HepG2 (cell line): ENCODE data around the gene AHCTF1. TPM values are rescaled to one million over a fixed set of nuclear protein-coding genes. Genes with fewer than 3 reads are reported as not detected.

Experiments
- ATAC-seq: fragments of 200-7000 bp; cut with Tn5 transposase; 3 replicates; pipeline ENCODE4 v1.9.1; 2020; ENCODE audit warnings: mild to moderate bottlenecking, moderate library complexity
- BruUV-seq: library from RNA; stranded (reverse); fragments of 400-500 nt; replicated peaks from 2 replicates; lab custom pipeline; 2021; lab: Mats Ljungman, UMichigan
- CTCF ChIA-PET: fragments of 300-600 bp; formaldehyde crosslinking; extraction: SDS; loops from one replicate; lab custom pipeline; 2021; ENCODE audit warnings: low total read pairs, inconsistent platforms, low intra/inter-chr PET ratio; lab: Yijun Ruan, JAX
- POLR2A ChIA-PET: fragments of 350-600 bp; sonication (Branson Sonifier 250); formaldehyde crosslinking; loops from one replicate; lab custom pipeline; 2020; ENCODE audit warnings: antibody characterized with exemption, inconsistent platforms; lab: Yijun Ruan, JAX
- DNase-seq: peaks from one replicate; pipeline ENCODE4 v3.0.0-alpha.2; 2015; ENCODE audit warnings: low spot score
- FAIRE-seq: peaks from 3 replicates; lab custom pipeline; 2011; peaks lifted over from hg19 to GRCh38; lab: Jason Lieb, UNC
- H2AFZ ChIP-seq: one replicate; pipeline ENCODE4 v1.6.1; 2011; ENCODE audit warnings: low read length, inconsistent platforms
- H3K27ac ChIP-seq: fragments of 300-600 bp; 3 replicates; pipeline ENCODE4 v1.8.0; 2011; ENCODE audit warnings: mixed run types, mild to moderate bottlenecking, mixed read lengths, low read length, inconsistent platforms; ENCODE audit not compliant: insufficient read depth; ENCODE audit errors: extremely low read length
- H3K27me3 ChIP-seq, 2 experiments: fragments of 200-600 bp in 1 of 2; 2 replicates in 1 of 2; 3 replicates in 1 of 2; pipeline versions ENCODE4 v1.6.0 to v1.8.0; 2011; ENCODE audit warnings: low read length in 2 of 2, mild to moderate bottlenecking in 2 of 2, moderate library complexity in 2 of 2, inconsistent platforms in 1 of 2; ENCODE audit not compliant: insufficient read depth in 2 of 2, control insufficient read depth in 1 of 2
- H3K36me3 ChIP-seq, 2 experiments: fragments of 200-600 bp in 1 of 2; replicated peaks in 1 of 2; 2 replicates in 1 of 2; 3 replicates in 1 of 2; pipeline versions ENCODE4 v1.5.1 to v1.8.0; 2011; ENCODE audit warnings: low read length in 2 of 2, inconsistent platforms in 1 of 2; ENCODE audit not compliant: insufficient read depth in 2 of 2, control insufficient read depth in 1 of 2
- H3K4me1 ChIP-seq: 2 replicates; pipeline ENCODE4 v1.5.1; 2012; ENCODE audit warnings: low read length, inconsistent platforms; ENCODE audit not compliant: insufficient read depth
- H3K4me2 ChIP-seq: 2 replicates; pipeline ENCODE4 v1.6.0; 2011; ENCODE audit warnings: low read depth, low read length, inconsistent platforms
- H3K4me3 ChIP-seq, 3 experiments: fragments of 200-600 bp in 1 of 3; sonication (generic), shearing (Covaris generic) in 1 of 3; replicated peaks in 1 of 3; 2 replicates each; pipeline ENCODE4 v1.5.1; 2011 to 2016; ENCODE audit warnings: low read length in 3 of 3, inconsistent platforms in 2 of 3, low read depth in 2 of 3, mild to moderate bottlenecking in 2 of 3, control low read depth in 1 of 3, mixed read lengths in 1 of 3; ENCODE audit not compliant: insufficient read depth in 1 of 3
- H3K79me2 ChIP-seq: one replicate; pipeline ENCODE4 v1.6.1; 2011; ENCODE audit warnings: low read length, inconsistent platforms; ENCODE audit not compliant: insufficient read depth
- H3K9ac ChIP-seq: 2 replicates; pipeline ENCODE4 v1.6.0; 2011; ENCODE audit warnings: mild to moderate bottlenecking, low read depth, low read length, inconsistent platforms; ENCODE audit not compliant: insufficient read depth
- H3K9me3 ChIP-seq: 2 replicates; pipeline ENCODE4 v1.5.1; 2012; ENCODE audit warnings: mild to moderate bottlenecking, low read length
- H4K20me1 ChIP-seq: 2 replicates; pipeline ENCODE4 v1.6.0; 2011; ENCODE audit warnings: inconsistent platforms, mild to moderate bottlenecking, low read length, moderate library complexity; ENCODE audit not compliant: insufficient read depth
- E2F5 ChIP-seq: sonication (generic); formaldehyde crosslinking; conservative IDR thresholded peaks from 2 replicates; pipeline ENCODE4 v1.4.0; 2020; ENCODE audit warnings: missing genetic modification reagents
- ZNF687 ChIP-seq: sonication (generic); formaldehyde crosslinking; IDR thresholded peaks from 2 replicates; pipeline ENCODE4 v1.5.1; 2020; ENCODE audit warnings: mild to moderate bottlenecking, missing genetic modification reagents, moderate library complexity
- WGBS: methylation state at CpG from one replicate; pipeline ENCODE4 v1.1.6; 2017; ENCODE audit warnings: low lambda C conversion rate; 5-methylcytosine and 5-hydroxymethylcytosine counted together
- in situ Hi-C: cut with HindIII; loops from 2 replicates; pipeline ENCODE4 v1.10.0; 2017; ENCODE audit warnings: low pct_unique_long_range_greater_than_20kb; ENCODE audit not compliant: extremely low pct_ligation_motif_present
- intact Hi-C: fragments of 100-400 bp; cut with micrococcal nuclease; formaldehyde crosslinking; loops from one replicate; pipeline ENCODE4 v1.10.0; 2022; ENCODE audit not compliant: unreplicated experiment
- polyA plus RNA-seq, 8 experiments: library from polyadenylated mRNA; depleted of rRNA in 3 of 8; stranded (reverse) in 7 of 8; unstranded in 1 of 8; fragments of >200 nt; fragmentation: Illumina TruSeq in 4 of 8; extraction: Trizol in 4 of 8; gene quantifications; 2 replicates each; pipeline versions ENCODE4 v1.2.1 to v1.2.3, GENCODE V29; 2011 to 2016; ENCODE audit warnings: low read depth in 4 of 8, missing spikeins in 1 of 8, mixed read lengths in 1 of 8; ENCODE audit not compliant: insufficient read depth in 1 of 8
- total RNA-seq, 5 experiments: library from RNA; depleted of rRNA; stranded (reverse); fragments of >200 nt; fragmentation: Illumina TruSeq; extraction: Trizol; gene quantifications; 2 replicates each; pipeline ENCODE4 v1.2.3, GENCODE V29; 2016; ENCODE audit warnings: low read depth in 1 of 5

AHCTF1 gene
- total and polyA plus RNA-seq, 2 of the 13 experiments (the other 11 are each of a cell fraction or from before 2014, with no cell fraction given): 16.6 to 45.9 TPM

GRCh38 chr1:246798606-246799496 is 132.9 kb downstream of the AHCTF1 start:
- Histone ChIP-seq H3K79me2 (no peaks in the 10 kb centered on the region), H4K20me1 (no peaks in the 10 kb centered on the region; the same call in 1 of the 2 replicates), H3K27ac (no peak overlapping the region), H3K9me3 (no peaks in the 10 kb centered on the region), H3K9ac (no peak overlapping the region; the same call in 1 of the 2 replicates), H3K27me3 (peaks cover 3 to 49% of the 10 kb centered on the region in 2 experiments; a peak in 4 of 5 replicates), H2AFZ (peak overlapping the region; percentile 3), H3K4me1 (peaks cover 66% of the 10 kb centered on the region)
- 39% methylated on average over 16 of the region's 22 CpGs for WGBS
- peak; percentile 38; the same call in 1 of the 2 replicates for TF ChIP-seq ZNF687 (CRISPR knock-in tag)
- no peak for TF ChIP-seq E2F5
- TF ChIP-seq, all 625 proteins: peak for 1
- POLR2A ChIA-PET: no interaction called here
- DNase-seq: no peak
- peak; percentile 18 for FAIRE-seq
- in situ Hi-C loops: no loop called here
- CTCF ChIA-PET: no interaction called here
- H3K4me3 ChIP-seq: peak overlapping the region in 1 of 3 experiments; percentile 40; a peak in 1 of 6 replicates
- no peaks in the 10 kb centered on the region for H3K36me3 ChIP-seq
- H3K4me2 ChIP-seq: peak overlapping the region; percentile 46
- peak; percentile 41 for ATAC-seq
- intact Hi-C loops: no loop called here
- BruUV-seq: no TSS peak
